ENCODE measurements around the gene UCN3.

GRCh38 chr10:5344746-5345145, 20.0 kb upstream of the UCN3 start:
- TF ChIP-seq EGR1 (IDR thresholded peaks at IDR 0.05; ENCODE audit: borderline replicate concordance in 1 of 2, low read depth in 2 of 2, low read length in 2 of 2) (no peak), ZNF384 (IDR thresholded peaks at IDR 0.05; ENCODE audit: borderline replicate concordance, low read depth, low read length) (no peak), ZZZ3 (IDR thresholded peaks at IDR 0.05; ENCODE audit: control insufficient read depth, insufficient read length, low read depth) (no peak), SMC3 (IDR thresholded peaks at IDR 0.05; ENCODE audit: borderline replicate concordance, low read length) (no peak)

Measured in GM12878 (cell line).